GM19452 (cell line): ENCODE measurements around the gene RBSN.

Experiments
- ATAC-seq: cut with Tn5 transposase; IDR thresholded peaks from one replicate; pipeline ENCODE4 v1.9.1; 2021; ENCODE audit not compliant: unreplicated experiment

The RBSN gene

GRCh38 chr3:15063238-15063637 is 35.7 kb downstream of the RBSN start:
- ATAC-seq = no peak

- ATAC-seq = no peak
Measured at GRCh38 chr3:15060029-15060428, 38.9 kb downstream of the RBSN start.

DNA sequence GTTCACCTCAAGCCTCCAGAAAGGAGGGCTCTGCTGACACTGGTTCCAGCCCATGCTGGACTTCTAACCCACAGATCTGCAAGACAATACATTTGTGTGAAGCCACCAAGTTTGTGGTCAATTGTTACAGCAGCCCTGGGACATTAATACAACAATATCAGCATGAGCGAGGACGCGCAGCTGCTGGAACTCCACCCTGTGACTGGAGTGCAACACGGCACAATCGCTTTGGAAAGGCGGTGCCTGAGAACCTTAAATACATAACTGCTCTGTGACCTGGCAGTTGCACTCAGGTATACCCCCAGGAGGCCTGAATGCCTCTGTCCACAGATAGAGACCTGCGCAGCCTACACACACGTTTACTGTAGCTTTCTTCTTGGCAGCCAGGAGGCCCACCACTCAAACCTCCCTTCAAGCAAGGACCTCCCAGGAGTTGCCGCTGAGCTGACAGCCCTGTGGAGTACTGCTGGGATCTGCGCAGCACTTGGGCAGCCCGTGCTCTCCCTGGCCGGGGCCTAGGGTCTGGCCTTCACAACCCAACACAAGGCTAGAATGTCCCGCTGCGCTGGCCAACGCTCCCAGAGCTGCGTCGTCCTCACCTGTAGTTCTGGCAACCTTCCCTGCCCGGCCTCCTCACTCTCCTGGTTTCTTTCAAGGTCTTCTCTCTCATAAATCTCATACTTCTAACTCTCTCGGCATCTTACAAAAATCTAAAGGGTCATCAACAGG is 42.1 kb downstream of the RBSN start:
- ATAC-seq = no peak

- peak; percentile 48 for ATAC-seq
Measured at GRCh38 chr3:15055019-15055557, 43.9 kb downstream of the RBSN start.

GRCh38 chr3:15053541-15053940 is 45.4 kb downstream of the RBSN start:
- no peak for ATAC-seq

- ATAC-seq = no peak
Measured at GRCh38 chr3:15052335-15053242, 46.4 kb downstream of the RBSN start.

GRCh38 chr3:15051531-15051930 is 47.4 kb downstream of the RBSN start:
- ATAC-seq = no peak

DNA sequence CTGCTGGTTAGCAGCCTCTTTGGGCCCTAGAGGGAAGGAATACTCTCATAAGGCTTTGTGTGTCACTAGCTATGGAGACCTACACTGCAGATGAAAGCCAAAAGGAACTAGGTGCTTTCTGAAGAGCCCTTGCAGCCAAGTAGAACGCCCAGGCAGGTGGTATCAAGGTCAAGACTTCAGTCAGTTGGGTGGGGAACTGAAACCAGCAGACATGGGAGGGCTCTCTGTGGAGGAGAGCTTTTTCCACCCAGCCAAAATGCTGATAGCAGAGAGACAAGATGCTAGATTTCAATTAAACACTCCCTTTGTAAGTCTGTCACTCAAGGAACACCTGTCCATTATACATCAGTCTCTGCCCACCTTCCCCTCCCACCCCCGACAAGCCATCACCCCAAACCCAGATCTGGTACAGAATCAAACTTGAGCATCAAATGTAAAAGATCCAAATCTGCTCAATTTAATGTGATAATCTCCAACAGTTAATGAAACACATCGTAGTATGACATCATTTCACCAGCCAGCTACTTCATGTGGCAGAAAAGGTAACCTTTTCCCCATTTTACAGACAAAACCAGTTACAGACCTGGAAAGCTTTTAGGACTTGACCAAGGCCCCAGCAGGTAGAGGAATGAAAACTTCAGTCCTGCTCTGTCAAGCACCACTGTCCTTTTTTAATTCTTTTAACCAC is 48.4 kb downstream of the RBSN start:
- peak; percentile 77 for ATAC-seq

GRCh38 chr3:15049584-15049983 is 49.4 kb downstream of the RBSN start:
- no peak for ATAC-seq

- ATAC-seq = no peak
Measured at GRCh38 chr3:15045667-15046066, 53.3 kb downstream of the RBSN start.

DNA sequence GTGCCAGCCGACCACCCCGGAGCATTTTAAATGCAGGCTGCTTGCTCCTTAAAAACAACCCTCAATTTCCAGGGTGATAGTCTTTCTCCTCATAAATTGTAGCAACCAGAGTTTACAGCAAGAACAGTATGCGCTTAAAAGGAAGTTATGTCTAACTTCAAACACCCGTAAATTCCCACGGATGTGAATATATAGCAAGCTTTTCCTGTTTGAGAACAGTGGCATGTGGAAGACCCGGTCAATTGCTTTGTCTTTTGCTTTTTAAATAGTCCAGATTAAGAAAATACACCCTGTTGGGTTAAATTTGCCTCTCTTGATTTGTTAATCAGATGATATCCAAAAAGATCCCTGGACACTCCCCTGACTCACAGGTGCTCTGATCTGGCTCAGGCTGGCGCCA is 54.6 kb downstream of the RBSN start:
- ATAC-seq = no peak

GRCh38 chr3:15043408-15044171 is 55.4 kb downstream of the RBSN start:
- ATAC-seq = no peak

DNA sequence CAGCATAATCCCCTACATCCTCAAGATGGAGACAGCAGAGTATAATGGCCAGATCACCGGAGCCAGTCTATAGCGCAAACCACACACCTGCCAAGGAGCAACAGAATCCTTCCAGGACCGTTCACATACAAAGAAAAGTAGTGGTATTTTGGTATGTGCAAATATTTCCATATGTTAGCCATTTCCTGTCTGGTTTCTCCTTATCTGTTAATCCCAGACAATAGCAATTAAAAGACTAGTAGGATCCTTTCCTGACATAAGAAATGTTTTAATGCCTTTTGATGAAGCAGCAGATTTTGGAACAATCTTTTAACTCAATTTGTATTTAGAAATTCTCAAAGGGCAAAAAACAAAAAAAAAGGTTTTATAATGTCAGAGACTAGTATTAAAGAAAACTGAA is 56.0 kb downstream of the RBSN start:
- ATAC-seq = no peak

DNA sequence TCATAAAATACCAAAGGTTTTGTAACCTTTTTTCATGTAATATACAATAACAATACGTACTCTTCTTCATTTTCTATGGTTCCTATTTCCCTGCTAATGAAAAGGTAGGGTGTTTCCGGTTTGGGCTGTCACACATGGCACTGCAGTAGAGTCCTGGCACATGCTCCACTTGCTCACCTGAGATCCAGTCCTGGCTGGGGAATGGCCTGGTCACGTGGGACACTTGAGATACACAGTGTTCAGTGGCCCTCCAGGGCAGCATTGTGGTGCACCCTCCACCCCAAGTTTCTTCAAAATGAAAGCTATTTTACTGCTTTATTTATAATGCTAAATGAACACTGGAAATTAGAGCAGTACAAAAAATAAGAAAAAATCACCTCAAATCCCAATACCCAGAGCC is 57.0 kb downstream of the RBSN start:
- ATAC-seq = no peak

GRCh38 chr3:15040844-15041243 is 58.1 kb downstream of the RBSN start:
- no peak for ATAC-seq

DNA sequence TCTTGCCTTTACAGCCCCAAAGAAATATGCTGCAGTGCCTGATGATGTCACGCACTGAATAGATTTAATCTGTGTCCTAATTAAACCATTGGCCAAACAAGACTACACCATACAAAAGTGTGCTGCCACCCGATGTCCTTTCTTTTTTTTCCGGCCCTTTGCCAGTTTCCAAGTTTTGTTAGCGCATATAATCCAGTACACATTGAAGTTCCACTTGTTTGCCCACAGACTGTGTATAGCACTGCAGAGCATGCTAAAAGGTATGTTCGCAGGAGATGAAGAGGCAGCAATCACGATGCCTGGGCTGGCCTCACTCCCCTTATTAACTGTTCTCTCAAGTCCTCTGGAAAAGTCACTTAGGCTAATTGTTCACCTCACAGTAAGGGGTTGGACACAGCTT is 60.6 kb downstream of the RBSN start:
- no peak for ATAC-seq

DNA sequence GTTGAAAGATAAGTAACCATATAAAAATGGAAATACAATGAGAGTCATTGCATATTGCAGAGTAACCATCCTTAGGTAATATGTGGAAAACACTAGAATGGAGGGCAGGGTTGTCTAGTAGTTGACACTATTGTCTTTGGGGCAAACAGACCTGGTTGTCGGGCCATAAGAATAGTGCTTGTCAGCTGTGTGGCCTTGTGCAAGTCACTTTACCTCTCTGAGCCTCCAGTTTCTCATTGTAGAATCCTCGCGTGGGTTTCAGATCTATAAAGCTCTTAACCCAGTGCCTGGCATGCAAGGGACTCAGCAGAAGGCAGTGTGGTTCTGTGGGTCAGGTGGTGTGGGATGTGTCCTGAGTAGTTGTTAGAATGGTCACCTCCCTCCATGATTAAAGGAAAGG is 65.8 kb downstream of the RBSN start:
- no peak for ATAC-seq

GRCh38 chr3:15032650-15033049 is 66.3 kb downstream of the RBSN start:
- no peak for ATAC-seq

GRCh38 chr3:15029625-15030024 is 69.3 kb downstream of the RBSN start:
- ATAC-seq = no peak

GRCh38 chr3:15023719-15024118 is 75.2 kb downstream of the RBSN start:
- ATAC-seq = no peak

DNA sequence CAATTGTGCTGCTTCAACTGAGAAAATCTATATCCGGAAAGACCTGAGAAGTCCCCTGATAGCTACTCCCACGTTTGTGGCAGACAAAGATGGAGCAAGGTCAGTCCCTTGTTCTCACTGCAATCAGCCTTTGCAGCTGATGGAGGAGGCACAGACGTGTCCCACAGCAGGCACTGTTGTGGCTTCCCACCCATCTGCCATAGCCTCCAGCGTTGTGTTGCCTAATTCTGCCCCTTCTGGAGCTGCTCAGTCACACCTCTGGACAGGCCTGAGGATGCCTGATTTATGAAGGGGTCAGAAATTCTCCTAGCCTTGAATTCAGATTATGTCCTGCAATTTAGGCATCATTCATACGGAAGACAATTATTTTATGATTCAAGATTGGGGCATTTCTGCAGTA is 75.7 kb downstream of the RBSN start:
- no peak for ATAC-seq
